Naive B cell (primary cell): ENCODE results near the gene FADS2. TPM values are rescaled to one million over a fixed set of nuclear protein-coding genes. Genes with fewer than 3 reads are reported as not detected.

Experiments used
- ATAC-seq, 2 donors: fragments of 150-1000 bp; cut with Tn5 transposase; 2 replicates each; pipeline ENCODE4 v1.10.0; 2021; ENCODE audit warnings: low read depth in 2 of 2, mild to moderate bottlenecking in 2 of 2, moderate library complexity in 2 of 2
- DNase-seq: peaks from one replicate; pipeline ENCODE4 v3.0.0; 2022
- H3K27ac Mint-ChIP-seq, 6 donors: one replicate each; pipeline ENCODE4 v1.8.0; 2020 to 2022; ENCODE audit warnings: mild to moderate bottlenecking in 6 of 6, mixed read lengths in 6 of 6, moderate library complexity in 5 of 6, inconsistent platforms in 2 of 6
- H3K27me3 Mint-ChIP-seq, 3 donors: one replicate each; pipeline ENCODE4 v1.8.0; 2021 to 2022; ENCODE audit warnings: mixed read lengths in 3 of 3, mild to moderate bottlenecking in 1 of 3
- H3K36me3 Mint-ChIP-seq, 2 donors: one replicate each; pipeline ENCODE4 v1.8.0; 2020 to 2022; ENCODE audit warnings: mixed read lengths in 2 of 2, inconsistent platforms in 1 of 2, mild to moderate bottlenecking in 1 of 2
- H3K4me1 Mint-ChIP-seq, 3 donors: one replicate each; pipeline ENCODE4 v1.8.0; 2020 to 2022; ENCODE audit warnings: mixed read lengths in 3 of 3, inconsistent platforms in 1 of 3, mild to moderate bottlenecking in 1 of 3, moderate library complexity in 1 of 3
- H3K4me3 Mint-ChIP-seq, 8 donors: one replicate each; pipeline ENCODE4 v1.8.0; 2020 to 2022; ENCODE audit warnings: mild to moderate bottlenecking in 8 of 8, mixed read lengths in 8 of 8, moderate library complexity in 8 of 8, inconsistent platforms in 2 of 8
- H3K9me3 Mint-ChIP-seq, 7 donors: one replicate each; pipeline ENCODE4 v1.8.0; 2020 to 2022; ENCODE audit warnings: mixed read lengths in 7 of 7, mild to moderate bottlenecking in 5 of 7, inconsistent platforms in 2 of 7, moderate library complexity in 1 of 7
- polyA plus RNA-seq, 6 donors: library from polyadenylated mRNA; unstranded; fragments of 300-500 nt; fragmentation: Illumina TruSeq; gene quantifications; one replicate each; pipeline ENCODE4 v1.2.3, GENCODE V29; 2021; ENCODE audit warnings: low read depth in 6 of 6

FADS2 gene
- polyA plus RNA-seq, 6 donors from 2014 or later: 0.92 to 11.5 (median 2.0) TPM; not detected in 1

DNA sequence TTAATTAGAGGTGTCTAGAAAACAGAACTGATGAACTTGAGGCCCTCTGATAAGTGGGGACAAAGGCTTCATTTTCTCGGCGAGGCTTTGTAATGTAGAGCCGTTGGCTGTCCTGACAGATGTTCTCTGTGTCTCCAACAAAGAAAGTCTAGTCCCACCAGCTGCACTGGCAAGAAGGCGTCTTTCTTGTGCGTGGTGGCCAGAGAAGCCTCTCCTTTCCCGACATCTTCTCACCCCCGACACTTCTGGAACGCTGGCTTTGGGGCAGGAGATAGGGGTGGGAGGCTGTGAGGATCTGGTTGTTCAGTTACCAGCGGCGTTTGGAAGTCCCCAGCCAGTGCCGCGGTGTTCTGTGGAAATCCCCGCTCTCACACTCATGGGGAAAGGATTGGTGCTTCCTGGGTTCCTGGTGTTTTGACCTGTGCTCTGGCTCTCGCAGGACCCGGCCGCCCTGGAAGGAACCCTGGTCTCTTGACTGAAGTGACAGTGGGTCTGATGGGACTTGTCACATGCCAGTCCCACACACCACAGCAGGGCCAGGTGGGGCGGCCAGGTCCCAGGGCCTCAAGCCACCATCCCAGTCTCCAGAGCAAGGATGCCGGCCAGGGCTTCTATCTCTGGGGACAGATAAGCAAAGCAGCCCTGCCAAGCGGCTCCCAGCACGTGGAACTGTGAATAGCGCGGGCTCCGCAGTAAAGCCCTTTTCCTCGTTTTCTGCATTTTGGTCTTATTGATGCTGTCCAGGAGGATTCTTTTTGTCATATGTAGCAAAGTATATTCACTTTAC, 23.2 kb downstream of the FADS2 start:
- no peaks in the 10 kb centered on the region for H3K4me1 Mint-ChIP-seq
- no peaks in the 10 kb centered on the region for H3K27me3 Mint-ChIP-seq
- peak overlapping the region in 1 of 6 donors; percentile 7 for H3K27ac Mint-ChIP-seq
- no peak for ATAC-seq
- peaks cover 0 to 6% of the 10 kb centered on the region in 2 donors for H3K36me3 Mint-ChIP-seq
- H3K9me3 Mint-ChIP-seq: no peaks in the 10 kb centered on the region
- H3K4me3 Mint-ChIP-seq: no peak overlapping the region
- no peak for DNase-seq

DNA sequence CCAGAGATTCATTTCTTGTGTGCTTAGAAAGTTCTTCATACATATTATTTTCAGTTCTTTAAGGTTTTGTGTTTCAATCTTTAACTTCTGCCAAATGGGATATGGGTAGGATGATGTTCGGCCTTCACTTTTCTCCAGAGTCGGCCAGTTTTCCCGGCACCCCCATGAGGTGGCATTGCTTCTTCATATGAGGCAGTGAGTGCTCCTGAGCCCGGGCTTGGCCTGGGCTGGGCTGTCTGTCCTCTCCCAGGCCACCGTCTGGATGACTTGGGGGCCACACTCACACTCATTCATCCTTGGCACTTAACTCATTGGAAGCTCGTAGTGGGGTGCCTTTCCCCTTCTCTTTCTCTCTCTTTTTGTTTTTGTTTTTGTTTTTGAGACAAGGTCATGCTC, 23.8 kb downstream of the FADS2 start:
- peaks cover 0 to 6% of the 10 kb centered on the region in 2 donors for H3K36me3 Mint-ChIP-seq
- no peaks in the 10 kb centered on the region for H3K9me3 Mint-ChIP-seq
- no peak overlapping the region for H3K4me3 Mint-ChIP-seq
- ATAC-seq: no peak
- H3K27ac Mint-ChIP-seq: no peak overlapping the region
- H3K4me1 Mint-ChIP-seq: no peaks in the 10 kb centered on the region
- H3K27me3 Mint-ChIP-seq: no peaks in the 10 kb centered on the region
- no peak for DNase-seq

DNA sequence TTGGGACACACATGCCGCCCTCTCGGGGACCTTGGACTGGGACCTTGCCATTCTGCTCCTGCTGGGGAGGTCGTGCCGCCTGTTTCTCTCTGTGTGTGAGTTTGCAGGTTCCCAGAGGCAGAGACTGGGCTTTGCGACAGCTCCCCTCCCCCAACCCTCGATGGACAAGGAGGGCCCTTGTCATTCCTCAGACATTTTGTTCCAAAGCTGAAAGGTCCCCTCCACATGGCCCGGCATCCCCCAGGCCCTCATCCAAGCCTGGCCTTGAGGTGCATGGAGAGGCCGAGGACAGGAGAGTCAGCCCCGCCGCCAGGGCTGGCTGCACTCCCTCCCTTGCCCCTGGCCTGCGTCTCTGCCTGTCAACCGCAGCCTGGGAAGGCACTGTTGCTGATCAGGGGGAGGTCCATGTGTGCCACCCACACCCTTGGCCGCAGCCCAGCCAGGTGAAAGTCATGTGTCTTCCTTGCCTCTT, 25.6 kb downstream of the FADS2 start:
- no peaks in the 10 kb centered on the region for H3K27me3 Mint-ChIP-seq
- ATAC-seq (no peak), DNase-seq (no peak)
- no peaks in the 10 kb centered on the region for H3K9me3 Mint-ChIP-seq
- H3K36me3 Mint-ChIP-seq: no peaks in the 10 kb centered on the region
- peak overlapping the region in 1 of 6 donors; percentile 67 for H3K27ac Mint-ChIP-seq
- no peaks in the 10 kb centered on the region for H3K4me1 Mint-ChIP-seq
- H3K4me3 Mint-ChIP-seq: no peak overlapping the region

DNA sequence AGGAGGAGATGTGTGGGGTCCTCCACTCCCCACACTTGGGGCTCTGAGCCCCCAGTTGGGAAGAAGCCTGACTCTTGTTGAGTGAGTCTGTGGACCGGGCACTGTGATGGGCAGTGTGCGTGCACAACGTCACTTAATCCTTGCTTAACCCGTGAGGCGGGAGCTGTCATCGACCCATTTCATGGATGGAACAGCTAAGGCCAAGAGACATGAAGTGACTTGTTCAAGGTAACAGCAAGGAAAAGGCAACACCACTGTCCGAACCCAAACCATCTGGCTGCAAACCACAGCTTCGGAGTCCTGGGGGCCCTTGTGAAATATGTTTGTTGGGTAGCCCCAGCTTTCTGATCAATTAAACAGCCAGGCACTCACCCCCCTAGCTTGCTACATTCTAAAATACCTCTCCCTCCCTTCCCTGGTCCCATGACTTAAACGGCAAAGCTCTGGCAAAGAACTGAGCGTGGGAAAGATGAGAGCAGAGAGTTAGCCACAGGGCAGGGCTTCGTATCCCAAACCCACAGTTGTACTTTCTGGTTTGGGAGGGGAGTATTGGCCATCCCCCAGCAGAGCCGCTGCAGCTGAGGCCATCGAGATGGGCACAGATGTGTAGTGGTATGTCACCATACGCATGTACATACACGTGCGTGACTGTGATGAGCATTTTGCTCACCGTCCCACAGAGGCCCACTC, 26.3 kb downstream of the FADS2 start:
- DNase-seq (no peak), ATAC-seq (no peak)
- Mint-ChIP-seq H3K27ac (no peak overlapping the region), H3K9me3 (no peaks in the 10 kb centered on the region), H3K36me3 (no peaks in the 10 kb centered on the region), H3K27me3 (no peaks in the 10 kb centered on the region), H3K4me3 (no peak overlapping the region), H3K4me1 (no peaks in the 10 kb centered on the region)

DNA sequence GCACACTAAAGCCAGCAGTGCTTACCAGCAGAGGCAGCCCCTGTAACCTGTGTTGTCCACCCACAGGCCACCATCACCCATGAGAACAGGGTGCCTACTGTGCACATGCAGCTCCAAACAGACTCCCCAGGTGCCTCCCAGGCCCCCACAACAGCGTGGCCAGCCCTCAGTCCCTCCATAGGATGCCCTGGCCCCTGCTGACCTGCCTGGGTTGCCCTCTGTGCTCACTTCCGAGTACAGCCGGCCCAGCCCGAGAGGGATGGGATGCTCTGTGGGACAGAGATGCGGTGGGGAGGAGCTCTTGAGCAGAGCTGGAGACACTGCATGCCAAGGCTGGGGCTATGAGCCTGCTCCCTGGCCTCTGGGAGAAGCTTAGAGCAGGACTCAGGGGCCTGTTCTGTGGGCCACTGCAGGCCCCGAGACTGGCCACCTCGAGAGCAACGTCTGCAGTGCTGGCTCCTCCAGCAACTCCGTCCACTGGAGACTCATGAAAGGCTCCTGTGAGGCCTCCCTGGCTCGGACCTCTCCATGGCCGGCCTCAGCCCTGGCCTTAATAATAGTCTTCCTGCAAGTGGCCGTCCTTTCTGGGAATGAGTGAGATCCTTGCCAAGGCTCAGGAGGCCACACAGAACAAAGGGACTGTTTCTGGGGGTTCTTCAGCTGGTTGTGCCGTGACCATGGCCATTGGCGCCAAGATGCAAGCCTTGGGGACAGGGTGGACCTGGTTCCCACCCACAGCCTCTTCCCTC, 27.0 kb downstream of the FADS2 start:
- no peaks in the 10 kb centered on the region for H3K4me1 Mint-ChIP-seq
- H3K9me3 Mint-ChIP-seq: no peaks in the 10 kb centered on the region
- no peak overlapping the region for H3K4me3 Mint-ChIP-seq
- H3K36me3 Mint-ChIP-seq: no peaks in the 10 kb centered on the region
- H3K27me3 Mint-ChIP-seq: no peaks in the 10 kb centered on the region
- no peak overlapping the region for H3K27ac Mint-ChIP-seq
- ATAC-seq (no peak), DNase-seq (no peak)

DNA sequence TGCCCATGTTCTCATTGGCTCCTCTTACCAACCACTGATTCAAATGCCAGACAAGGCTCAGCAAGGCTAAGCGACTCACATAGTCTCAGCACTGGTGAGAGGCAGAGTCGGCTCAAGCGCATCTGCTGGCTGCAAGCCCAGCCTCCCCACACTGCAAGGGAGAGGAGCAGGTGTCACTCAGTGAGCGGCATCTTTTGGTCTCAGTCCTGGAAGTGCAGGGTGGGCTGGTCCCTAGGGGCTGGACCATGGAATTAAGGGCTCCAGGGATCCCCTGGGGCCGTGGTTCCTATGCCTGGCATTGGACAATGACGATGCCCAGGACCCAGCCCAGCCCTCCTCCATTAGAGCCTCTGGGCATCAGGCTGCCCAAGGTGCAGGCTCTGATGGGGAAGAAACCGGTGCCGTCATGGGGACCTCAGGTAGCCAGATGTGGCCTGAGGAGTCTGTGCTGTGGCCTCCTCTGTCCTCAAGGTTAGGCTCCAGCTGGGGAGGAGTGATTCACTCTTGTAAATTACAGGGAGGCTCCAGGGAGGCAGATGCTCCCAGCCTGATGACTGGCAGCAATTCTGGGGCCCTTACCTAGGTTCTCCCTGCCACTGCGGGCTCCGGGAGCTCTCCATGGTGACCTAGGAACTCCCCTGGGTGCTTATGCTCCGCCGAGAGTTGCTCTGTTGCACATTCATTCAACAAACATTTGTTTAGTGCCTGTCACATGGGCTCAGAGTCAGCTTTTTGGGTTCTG, 28.0 kb downstream of the FADS2 start:
- Mint-ChIP-seq H3K4me1 (no peaks in the 10 kb centered on the region), H3K27me3 (no peaks in the 10 kb centered on the region), H3K27ac (no peak overlapping the region), H3K36me3 (no peaks in the 10 kb centered on the region), H3K9me3 (no peaks in the 10 kb centered on the region), H3K4me3 (no peak overlapping the region)
- ATAC-seq (no peak), DNase-seq (no peak)

DNA sequence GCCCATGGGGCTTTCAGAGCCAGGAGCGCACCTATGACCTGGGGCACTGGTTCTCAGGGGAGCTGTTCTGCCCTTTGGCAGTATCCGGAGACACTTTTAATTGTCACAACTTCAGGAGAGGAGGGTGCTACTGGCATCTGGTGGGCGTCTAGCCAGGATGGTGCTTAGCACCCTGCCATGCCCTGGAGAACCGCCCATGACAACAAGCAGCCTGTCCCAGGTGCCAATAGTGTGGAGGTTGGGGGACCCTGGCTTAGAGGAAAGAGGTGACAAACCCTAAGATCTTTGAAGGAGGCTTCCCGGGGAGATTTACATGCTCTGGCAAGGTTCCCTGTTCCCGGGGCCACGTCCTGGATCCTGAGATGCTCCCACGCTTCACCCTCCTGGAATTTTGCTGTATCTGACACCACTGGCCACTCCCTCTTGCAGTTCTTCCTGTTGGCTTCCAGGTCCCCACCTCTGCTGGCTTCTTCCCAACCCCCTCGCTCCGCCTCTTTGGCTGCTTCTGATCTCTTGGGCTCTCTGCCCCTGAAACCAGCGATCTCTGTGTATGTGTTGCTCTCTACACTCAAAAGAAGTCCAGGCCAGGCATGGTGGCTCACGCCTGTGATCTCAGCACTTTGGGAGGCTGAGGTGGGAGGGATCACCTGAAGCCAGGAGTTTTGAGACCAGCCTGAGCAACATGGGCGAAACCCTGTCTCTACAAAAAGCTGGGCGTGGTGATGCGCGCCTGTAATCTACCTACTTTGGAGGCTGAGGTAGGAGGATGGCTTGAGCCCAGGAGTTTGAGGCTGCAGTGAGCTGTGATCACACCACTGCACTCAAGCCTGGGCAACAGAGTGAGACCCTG, 32.2 kb downstream of the FADS2 start:
- Mint-ChIP-seq H3K36me3 (no peaks in the 10 kb centered on the region), H3K9me3 (no peaks in the 10 kb centered on the region), H3K27me3 (no peaks in the 10 kb centered on the region), H3K4me1 (no peaks in the 10 kb centered on the region), H3K4me3 (no peak overlapping the region), H3K27ac (no peak overlapping the region)
- no peak for ATAC-seq
- no peak for DNase-seq

DNA sequence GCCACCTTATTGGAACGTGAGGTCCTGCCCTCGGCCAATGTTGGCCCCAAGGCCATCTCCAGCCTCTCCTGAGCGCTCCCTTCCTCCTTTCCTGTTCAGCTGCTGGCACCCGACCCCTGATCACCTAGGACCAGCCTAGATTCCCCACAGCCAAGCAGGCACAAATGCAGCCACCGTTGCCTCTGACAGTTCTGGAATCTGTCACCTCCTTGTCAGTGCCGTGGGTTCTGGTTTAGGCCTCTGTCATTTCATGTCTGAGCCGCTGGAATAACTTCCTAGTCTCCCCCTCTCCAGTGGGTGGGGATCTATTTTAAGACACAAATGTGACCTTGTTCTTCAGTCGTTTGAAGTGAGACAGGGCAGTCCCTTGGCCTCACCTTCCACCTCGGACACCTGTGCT, 33.5 kb downstream of the FADS2 start:
- DNase-seq (no peak), ATAC-seq (no peak)
- Mint-ChIP-seq H3K36me3 (no peaks in the 10 kb centered on the region), H3K27ac (peak overlapping the region in 1 of 6 donors; percentile 81), H3K4me1 (no peaks in the 10 kb centered on the region), H3K9me3 (no peaks in the 10 kb centered on the region), H3K27me3 (no peaks in the 10 kb centered on the region), H3K4me3 (no peak overlapping the region)

DNA sequence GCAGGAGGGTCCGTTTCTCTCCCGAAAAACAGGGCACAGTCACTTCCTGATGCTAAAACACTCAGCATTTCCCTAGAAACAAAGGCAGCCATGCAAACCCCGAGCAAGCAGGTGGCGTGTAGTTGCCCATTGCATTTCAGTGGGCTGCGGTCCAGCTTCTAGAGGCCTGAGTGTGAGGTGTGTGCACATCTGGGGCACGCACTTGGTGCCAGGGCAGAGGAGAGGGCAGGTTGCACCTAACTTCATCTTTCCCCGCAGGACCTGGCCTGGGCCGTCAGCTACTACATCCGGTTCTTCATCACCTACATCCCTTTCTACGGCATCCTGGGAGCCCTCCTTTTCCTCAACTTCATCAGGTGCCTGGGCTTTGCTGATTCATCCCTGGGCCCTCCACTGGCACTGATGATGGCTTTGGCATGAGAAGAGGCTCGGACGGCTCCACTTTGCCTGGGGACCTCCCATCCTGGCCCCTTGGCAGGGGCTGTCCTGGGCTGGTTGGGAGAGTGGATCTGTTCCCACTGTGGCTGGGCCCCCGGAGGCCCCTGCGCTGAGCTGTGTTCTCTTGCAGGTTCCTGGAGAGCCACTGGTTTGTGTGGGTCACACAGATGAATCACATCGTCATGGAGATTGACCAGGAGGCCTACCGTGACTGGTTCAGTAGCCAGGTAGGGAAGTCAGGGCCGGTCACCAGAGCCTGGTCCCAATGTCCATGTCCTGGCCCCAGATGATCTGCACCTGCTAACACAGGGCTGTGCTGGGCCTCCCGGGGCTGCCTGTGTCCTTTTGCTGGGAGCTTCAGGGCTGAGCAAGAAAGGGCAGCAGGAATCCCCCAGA, 34.8 kb downstream of the FADS2 start:
- Mint-ChIP-seq H3K27ac (peak overlapping the region in 1 of 6 donors; percentile 12), H3K4me1 (no peaks in the 10 kb centered on the region), H3K36me3 (no peaks in the 10 kb centered on the region), H3K27me3 (no peaks in the 10 kb centered on the region), H3K9me3 (no peaks in the 10 kb centered on the region), H3K4me3 (no peak overlapping the region)
- no peak for DNase-seq
- ATAC-seq: no peak

DNA sequence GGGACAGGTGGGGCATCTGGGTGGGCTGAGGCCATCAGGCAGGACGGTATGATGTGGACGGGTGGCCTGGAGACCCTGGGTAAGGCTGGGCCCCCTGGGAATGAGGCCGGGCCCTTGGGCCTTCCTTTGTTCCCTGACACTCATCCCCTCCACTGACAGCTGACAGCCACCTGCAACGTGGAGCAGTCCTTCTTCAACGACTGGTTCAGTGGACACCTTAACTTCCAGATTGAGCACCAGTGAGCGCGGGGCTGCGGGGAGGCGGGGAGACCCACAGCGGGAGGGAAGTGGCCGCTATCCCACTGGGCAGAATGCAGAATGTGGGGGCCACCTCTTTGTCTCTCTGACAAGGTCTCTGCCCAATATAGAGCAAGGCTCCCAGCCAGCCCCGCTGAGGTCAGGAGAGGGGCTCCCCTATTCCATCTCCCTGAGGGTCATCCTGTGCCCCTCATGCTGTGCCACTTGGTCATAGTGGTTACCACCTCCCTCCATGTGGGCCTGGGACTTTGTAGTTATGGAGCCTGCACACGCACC, 35.5 kb downstream of the FADS2 start:
- H3K9me3 Mint-ChIP-seq: no peaks in the 10 kb centered on the region
- no peak for ATAC-seq
- H3K36me3 Mint-ChIP-seq: no peaks in the 10 kb centered on the region
- no peak overlapping the region for H3K4me3 Mint-ChIP-seq
- no peaks in the 10 kb centered on the region for H3K27me3 Mint-ChIP-seq
- DNase-seq: no peak
- no peaks in the 10 kb centered on the region for H3K4me1 Mint-ChIP-seq
- H3K27ac Mint-ChIP-seq: no peak overlapping the region

DNA sequence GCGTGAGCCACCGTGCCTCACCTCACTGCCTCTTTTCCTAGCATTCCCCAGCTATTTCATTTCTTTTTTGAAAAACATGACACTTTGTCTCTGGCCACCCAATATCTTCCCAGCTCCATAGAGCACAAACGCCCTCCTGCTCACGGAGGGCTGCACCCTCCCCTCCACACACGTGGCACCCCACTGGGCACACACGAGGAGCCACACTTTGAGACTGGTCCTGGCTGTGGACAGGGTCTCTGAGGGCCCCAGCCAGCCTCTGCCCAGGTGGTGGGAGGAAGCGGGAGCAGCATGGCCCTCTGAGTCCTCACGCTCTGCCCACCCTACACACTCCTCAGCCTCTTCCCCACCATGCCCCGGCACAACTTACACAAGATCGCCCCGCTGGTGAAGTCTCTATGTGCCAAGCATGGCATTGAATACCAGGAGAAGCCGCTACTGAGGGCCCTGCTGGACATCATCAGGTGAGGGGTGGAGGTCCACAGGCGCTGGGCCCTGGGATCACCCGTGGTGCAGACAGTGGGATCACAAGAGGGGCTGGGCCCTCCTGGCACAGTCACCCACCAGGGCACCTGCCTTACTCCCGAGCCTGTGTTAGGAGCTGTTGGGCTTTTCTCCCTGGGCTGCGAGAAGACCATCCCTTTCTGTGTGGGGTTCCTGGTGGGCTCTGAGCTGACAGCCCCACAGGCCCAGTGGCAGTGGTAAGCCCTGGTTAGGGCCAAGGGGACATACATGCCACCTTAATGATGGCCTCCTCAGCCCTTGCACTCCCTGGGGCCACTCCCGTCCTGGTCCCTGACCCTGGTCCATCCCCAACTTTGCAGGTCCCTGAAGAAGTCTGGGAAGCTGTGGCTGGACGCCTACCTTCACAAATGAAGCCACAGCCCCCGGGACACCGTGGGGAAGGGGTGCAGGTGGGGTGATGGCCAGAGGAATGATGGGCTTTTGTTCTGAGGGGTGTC, 37.0 kb downstream of the FADS2 start:
- Mint-ChIP-seq H3K4me3 (no peak overlapping the region), H3K9me3 (no peaks in the 10 kb centered on the region), H3K4me1 (no peaks in the 10 kb centered on the region), H3K36me3 (no peaks in the 10 kb centered on the region), H3K27ac (peak overlapping the region in 2 of 6 donors; percentile 76 to 81), H3K27me3 (no peaks in the 10 kb centered on the region)
- ATAC-seq (no peak), DNase-seq (no peak)
